AG04450 (cell line): Measurements from ENCODE around the gene YPEL3. TPM values are rescaled to one million over a fixed set of nuclear protein-coding genes. Genes with fewer than 3 reads are reported as not detected.

Source experiments
- CTCF ChIA-PET: fragments of 300-600, 350-600 bp; formaldehyde crosslinking; extraction: SDS; loops from one replicate; lab custom pipeline; 2022; ENCODE audit warnings: antibody characterized with exemption, inconsistent platforms; lab: Charles Lee
- POLR2A ChIA-PET: fragments of 350-600 bp; formaldehyde crosslinking; extraction: SDS; loops from one replicate; lab custom pipeline; 2021; ENCODE audit warnings: antibody characterized with exemption, inconsistent platforms; lab: Yijun Ruan, JAX
- DNase-seq: peaks from one replicate; pipeline ENCODE4 v3.0.0-alpha.2; 2011; ENCODE audit warnings: low read depth, low spot score
- H3K27ac ChIP-seq: one replicate; pipeline ENCODE4 v1.5.1; 2012; ENCODE audit warnings: low read depth, low read length, control low read depth
- H3K27me3 ChIP-seq: one replicate; pipeline ENCODE4 v1.6.0; 2012; ENCODE audit warnings: low read length; ENCODE audit not compliant: control insufficient read depth, insufficient read depth
- H3K4me3 ChIP-seq: 2 replicates; pipeline ENCODE4 v1.5.1; 2011; ENCODE audit warnings: mild to moderate bottlenecking, low read depth, low read length, control low read depth
- H3K9me3 ChIP-seq: 2 replicates; pipeline ENCODE4 v1.5.1; 2012; ENCODE audit warnings: low read length; ENCODE audit not compliant: control insufficient read depth, insufficient read depth
- CTCF ChIP-seq: IDR thresholded peaks from 2 replicates; pipeline ENCODE4 v1.5.1; 2011; ENCODE audit warnings: low read depth, low read length, control low read depth, inconsistent platforms
- polyA plus RNA-seq: library from polyadenylated mRNA; depleted of rRNA; stranded (reverse); fragments of >200 nt; gene quantifications from 2 replicates; pipeline ENCODE4 v1.2.3, GENCODE V29; 2011

Gene YPEL3
- polyA plus RNA-seq, 1 experiment, result 15.6 TPM

GRCh38 chr16:30086291-30087140 lies 9.5 kb downstream of the YPEL3 start:
- Histone ChIP-seq H3K27me3 (no peaks in the 10 kb centered on the region), H3K27ac (no peak overlapping the region), H3K4me3 (no peak overlapping the region), H3K9me3 (no peaks in the 10 kb centered on the region; the same call in 1 of the 2 replicates)
- TF ChIP-seq CTCF, result no peak
- no peak for DNase-seq
- ChIA-PET POLR2A (no interaction called here), CTCF (no interaction called here)

GRCh38 chr16:30085820-30086219 lies 10.2 kb downstream of the YPEL3 start:
- TF ChIP-seq CTCF, result no peak
- Histone ChIP-seq H3K27me3 (no peaks in the 10 kb centered on the region), H3K9me3 (no peaks in the 10 kb centered on the region; the same call in 1 of the 2 replicates), H3K27ac (no peak overlapping the region), H3K4me3 (no peak overlapping the region)
- CTCF ChIA-PET, result no interaction called here
- POLR2A ChIA-PET, result no interaction called here
- DNase-seq, result no peak

- POLR2A ChIA-PET, result interaction anchor here (0.7 to 0.9 kb wide), 2 partner anchors 20 to 317 kb away, joined by 3 read pairs; partner anchors contain the start of gene ALDOA
These were observed 10.8 kb downstream of the YPEL3 start for GRCh38 chr16:30085247-30085646.

GRCh38 chr16:30084816-30085159 lies 11.2 kb downstream of the YPEL3 start:
- TF ChIP-seq CTCF, result no peak
- H3K27me3 ChIP-seq, result no peaks in the 10 kb centered on the region
- no peak overlapping the region for H3K27ac ChIP-seq
- H3K4me3 ChIP-seq, result no peak overlapping the region
- ChIA-PET POLR2A (interaction anchor here (0.7 to 0.9 kb wide), 2 partner anchors 19 to 317 kb away, joined by 3 read pairs; partner anchors contain the start of gene ALDOA), CTCF (interaction anchor here (0.6 to 1.4 kb wide), 2 partner anchors 7 to 12 kb away, joined by 3 read pairs; partner anchors contain the start of gene TBX6)
- DNase-seq, result no peak
- H3K9me3 ChIP-seq, result no peaks in the 10 kb centered on the region; the same call in 1 of the 2 replicates

More at GRCh38 chr16:30085247-30085646, 10.8 kb downstream of the YPEL3 start:
- Histone ChIP-seq H3K27ac (peak overlapping the region; percentile 21), H3K27me3 (no peaks in the 10 kb centered on the region), H3K9me3 (no peaks in the 10 kb centered on the region; the same call in 1 of the 2 replicates), H3K4me3 (no peak overlapping the region)
- CTCF ChIA-PET, result interaction anchor here (0.6 kb wide), 1 partner anchor 11 kb away, joined by 3 read pairs; no protein-coding TSS in a partner anchor
- TF ChIP-seq CTCF, result no peak
- DNase-seq, result no peak
